ENCODE results near the gene PAX5.

PAX5 gene

DNA sequence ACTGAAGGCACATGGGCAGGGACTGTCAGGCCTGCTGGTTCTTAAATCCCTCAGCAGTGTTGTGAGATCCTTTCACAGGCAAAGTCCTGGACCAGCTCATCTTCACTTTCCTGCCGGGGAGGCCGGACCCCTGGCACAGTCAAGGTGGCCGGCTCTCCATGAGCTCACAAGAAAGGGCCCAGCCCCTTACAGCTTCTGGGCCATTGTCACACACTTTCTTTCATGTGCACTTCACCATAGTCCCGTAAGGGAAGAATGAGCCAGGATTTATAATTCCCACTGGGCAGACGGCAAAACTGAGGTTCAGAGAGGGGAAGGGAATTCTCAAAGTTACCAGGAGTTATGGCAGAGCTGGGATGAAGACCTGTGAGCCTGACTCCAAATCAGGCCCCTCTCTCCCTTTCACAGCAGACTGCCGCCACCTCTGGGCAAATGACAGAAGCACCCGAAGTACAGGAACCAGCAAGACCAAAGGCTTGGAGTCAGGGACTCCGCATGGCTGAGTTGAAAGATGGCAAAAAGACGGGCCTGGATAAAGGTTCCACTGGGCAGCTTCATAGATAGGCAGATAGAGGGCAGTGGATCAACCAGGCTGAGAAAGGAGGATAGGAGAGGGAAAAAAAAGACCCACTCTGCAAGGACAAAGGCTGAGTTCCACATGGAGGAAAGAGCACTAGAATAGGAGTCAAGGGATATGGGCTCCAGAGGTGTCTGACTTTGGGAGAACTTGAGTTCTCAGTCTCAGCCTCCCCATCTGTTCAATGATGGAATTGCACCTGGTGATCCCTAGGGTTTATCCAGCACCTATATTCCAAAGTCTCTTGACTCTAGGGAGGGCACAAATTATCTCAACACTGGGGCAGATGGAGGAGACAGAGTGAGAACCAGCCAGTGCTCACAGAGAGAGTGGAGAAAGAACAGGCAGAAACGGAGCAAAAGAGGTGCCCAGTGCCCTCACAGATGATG lies 128.7 kb downstream of the PAX5 start:
- Histone ChIP-seq H3K27ac (no peak overlapping the region), H3K4me3 (ENCODE audit: low read depth, low read length) (no peak overlapping the region), H3K36me3 (peaks cover 38% of the 10 kb centered on the region), H3K9me3 (ENCODE audit: severe bottlenecking) (no peaks in the 10 kb centered on the region), H3K27me3 (ENCODE audit: insufficient read depth, low read depth, severe bottlenecking) (no peaks in the 10 kb centered on the region)
- TF ChIP-seq, protein P1, sequence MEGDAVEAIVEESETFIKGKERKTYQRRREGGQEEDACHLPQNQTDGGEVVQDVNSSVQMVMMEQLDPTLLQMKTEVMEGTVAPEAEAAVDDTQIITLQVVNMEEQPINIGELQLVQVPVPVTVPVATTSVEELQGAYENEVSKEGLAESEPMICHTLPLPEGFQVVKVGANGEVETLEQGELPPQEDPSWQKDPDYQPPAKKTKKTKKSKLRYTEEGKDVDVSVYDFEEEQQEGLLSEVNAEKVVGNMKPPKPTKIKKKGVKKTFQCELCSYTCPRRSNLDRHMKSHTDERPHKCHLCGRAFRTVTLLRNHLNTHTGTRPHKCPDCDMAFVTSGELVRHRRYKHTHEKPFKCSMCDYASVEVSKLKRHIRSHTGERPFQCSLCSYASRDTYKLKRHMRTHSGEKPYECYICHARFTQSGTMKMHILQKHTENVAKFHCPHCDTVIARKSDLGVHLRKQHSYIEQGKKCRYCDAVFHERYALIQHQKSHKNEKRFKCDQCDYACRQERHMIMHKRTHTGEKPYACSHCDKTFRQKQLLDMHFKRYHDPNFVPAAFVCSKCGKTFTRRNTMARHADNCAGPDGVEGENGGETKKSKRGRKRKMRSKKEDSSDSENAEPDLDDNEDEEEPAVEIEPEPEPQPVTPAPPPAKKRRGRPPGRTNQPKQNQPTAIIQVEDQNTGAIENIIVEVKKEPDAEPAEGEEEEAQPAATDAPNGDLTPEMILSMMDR (IDR thresholded peaks at IDR 0.05; ENCODE audit: low read depth, low read length): no peak
- no peak for DNase-seq

DNA sequence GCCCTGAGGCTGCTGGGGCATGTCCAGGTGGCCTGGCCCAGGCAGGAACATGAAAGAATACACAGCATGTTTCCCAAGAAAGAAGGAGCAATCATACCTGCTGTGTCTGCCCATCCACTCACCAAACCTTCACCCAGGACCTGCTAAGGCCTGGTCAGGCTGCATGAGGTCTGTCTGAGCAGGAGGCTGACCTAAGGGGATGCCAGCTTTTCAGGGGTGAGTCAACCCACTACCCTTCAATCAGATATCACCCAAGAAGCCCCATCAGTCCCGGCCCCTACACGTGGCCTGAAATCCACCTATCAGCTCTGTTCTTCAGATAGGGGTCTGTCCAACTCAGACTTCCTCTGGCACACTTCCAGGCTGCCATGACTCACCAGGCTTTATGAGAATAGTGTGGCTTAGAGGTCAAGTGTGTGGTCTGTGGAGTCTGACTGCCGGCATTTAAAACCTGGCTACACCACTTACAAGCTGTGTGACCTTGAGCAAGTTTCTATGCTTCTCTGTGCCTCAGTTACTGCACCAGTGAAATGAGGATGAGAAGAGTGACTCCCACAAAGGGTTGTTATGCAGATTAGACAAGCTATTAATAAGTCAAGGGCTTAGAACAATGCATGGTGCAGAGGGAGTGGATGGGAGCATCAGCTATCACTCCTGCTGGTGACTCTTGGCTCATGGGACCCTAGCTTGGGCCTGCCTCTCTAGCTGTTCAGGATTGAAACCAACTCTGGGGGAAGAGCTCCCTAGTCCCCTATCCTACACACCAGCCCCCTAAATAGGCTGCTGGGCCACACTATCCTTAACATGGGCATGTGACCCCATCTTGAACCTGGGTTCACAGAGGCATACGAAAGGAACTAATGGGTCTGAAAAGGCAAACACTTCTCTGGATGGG lies 130.3 kb downstream of the PAX5 start:
- Histone ChIP-seq H3K27ac (no peak overlapping the region), H3K36me3 (peaks cover 48% of the 10 kb centered on the region), H3K4me3 (ENCODE audit: low read depth, low read length) (no peak overlapping the region), H3K9me3 (ENCODE audit: severe bottlenecking) (no peaks in the 10 kb centered on the region), H3K27me3 (ENCODE audit: insufficient read depth, low read depth, severe bottlenecking) (no peaks in the 10 kb centered on the region)
- no peak for DNase-seq
- TF ChIP-seq, protein P1 (IDR thresholded peaks at IDR 0.05; ENCODE audit: low read depth, low read length): no peak

DNA sequence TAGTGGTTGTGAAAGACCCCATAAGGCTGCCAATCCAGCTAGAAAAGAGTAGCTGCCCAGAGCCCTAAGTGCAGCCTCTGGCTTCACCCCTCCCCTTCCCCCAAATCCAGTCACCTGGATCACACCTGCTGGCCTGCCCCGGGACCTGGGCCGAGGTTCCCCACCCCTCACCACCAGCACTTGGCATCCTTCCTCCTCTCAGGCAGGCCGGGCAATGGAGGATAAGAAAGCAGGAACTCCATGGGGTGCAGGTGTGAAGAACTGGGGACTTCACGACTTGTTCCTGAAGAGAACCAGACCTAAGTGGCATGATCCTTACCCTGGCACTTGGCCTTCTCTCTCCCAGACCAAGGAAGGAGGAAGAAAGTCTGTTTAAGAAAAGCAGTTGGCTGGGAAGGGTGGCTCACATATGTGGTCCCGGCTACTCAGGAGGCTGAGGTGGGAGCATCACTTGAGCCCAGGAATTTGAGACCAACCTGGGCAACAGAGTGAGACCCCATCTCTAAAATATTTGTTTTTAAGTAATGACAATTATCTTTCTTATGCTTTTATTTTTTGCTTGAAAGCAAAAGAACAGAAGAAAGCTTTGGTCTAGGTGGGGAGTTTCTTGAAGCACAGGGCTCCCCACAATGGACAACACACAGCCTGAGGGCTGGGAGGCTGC lies 131.1 kb downstream of the PAX5 start:
- Histone ChIP-seq H3K36me3 (peaks cover 48% of the 10 kb centered on the region), H3K27ac (no peak overlapping the region)

DNA sequence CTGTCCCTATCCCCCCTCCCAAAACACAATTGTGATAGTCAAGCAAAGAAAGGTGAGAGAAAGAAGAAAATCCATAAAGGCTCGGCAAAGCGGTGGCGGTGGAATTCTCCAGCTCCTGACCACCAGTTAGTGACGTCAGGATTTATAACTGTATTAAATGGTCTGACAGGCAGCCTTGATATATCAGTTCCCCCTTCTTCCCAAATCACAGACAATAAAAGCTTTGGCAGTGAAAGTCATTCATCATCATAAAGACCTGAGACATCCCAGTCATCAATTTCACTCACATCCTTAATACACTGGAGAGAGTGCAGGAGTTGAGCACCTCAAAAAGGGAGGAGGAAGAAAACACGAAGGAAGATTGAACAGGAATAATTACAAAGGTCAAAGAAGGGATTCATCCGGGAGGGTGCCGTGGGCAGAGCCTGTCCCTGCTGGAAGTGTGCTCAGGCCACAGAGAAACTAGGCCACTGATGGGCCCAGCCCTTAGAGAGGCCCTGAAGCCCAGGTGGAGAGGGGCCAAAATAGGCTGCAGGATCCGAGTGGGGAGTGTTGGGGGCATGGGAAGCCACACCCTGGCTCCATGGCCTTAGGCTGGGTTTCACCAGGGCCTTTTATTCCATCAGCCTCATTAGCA lies 131.9 kb downstream of the PAX5 start:
- no peak for DNase-seq
- no peak overlapping the region for H3K27ac ChIP-seq
- no peak overlapping the region for H3K4me3 ChIP-seq (ENCODE audit: low read depth, low read length)
- no peaks in the 10 kb centered on the region for H3K9me3 ChIP-seq (ENCODE audit: severe bottlenecking)
- H3K27me3 ChIP-seq (ENCODE audit: insufficient read depth, low read depth, severe bottlenecking): no peaks in the 10 kb centered on the region
- TF ChIP-seq, protein P1 (IDR thresholded peaks at IDR 0.05; ENCODE audit: low read depth, low read length): no peak
- peaks cover 43% of the 10 kb centered on the region for H3K36me3 ChIP-seq

More for the DNA sequence above, 131.1 kb downstream of the PAX5 start:
- Histone ChIP-seq H3K27me3 (ENCODE audit: insufficient read depth, low read depth, severe bottlenecking) (no peaks in the 10 kb centered on the region), H3K9me3 (ENCODE audit: severe bottlenecking) (no peaks in the 10 kb centered on the region), H3K4me3 (ENCODE audit: low read depth, low read length) (no peak overlapping the region)
- DNase-seq: no peak
- TF ChIP-seq, protein P1 (IDR thresholded peaks at IDR 0.05; ENCODE audit: low read depth, low read length): no peak

DNA sequence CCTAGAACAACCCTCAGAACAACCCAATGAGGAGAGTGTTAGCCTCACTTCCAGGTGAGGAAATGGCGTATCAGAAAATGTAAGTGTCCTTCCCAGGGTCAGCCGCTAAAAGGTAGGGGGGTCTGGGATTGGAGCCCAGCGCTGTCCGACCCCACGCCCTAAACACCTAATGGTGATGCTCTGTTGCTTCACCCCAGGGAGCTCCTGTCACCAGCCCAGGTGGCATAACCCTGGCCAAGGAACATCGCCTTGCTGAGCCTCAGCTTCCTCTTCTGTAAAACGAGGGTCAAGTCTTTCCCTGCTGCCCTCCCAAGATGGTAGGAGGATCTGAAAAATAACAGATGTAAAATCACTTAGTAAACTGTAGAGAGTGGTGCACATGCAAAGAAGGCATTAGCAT lies 132.5 kb downstream of the PAX5 start:
- Histone ChIP-seq H3K27me3 (ENCODE audit: insufficient read depth, low read depth, severe bottlenecking) (no peaks in the 10 kb centered on the region), H3K27ac (no peak overlapping the region), H3K36me3 (peaks cover 39% of the 10 kb centered on the region), H3K9me3 (ENCODE audit: severe bottlenecking) (no peaks in the 10 kb centered on the region), H3K4me3 (ENCODE audit: low read depth, low read length) (no peak overlapping the region)
- TF ChIP-seq, protein P1 (IDR thresholded peaks at IDR 0.05; ENCODE audit: low read depth, low read length): no peak
- no peak for DNase-seq
